Coronary artery (tissue), 2 donors: ENCODE results near the gene CPO.

ENCODE experiments used
- DNase-seq: peaks from one replicate; pipeline ENCODE4 v3.0.0-alpha.2; 2017; ENCODE audit warnings: low spot score
- H3K27ac ChIP-seq, 2 donors: fragments of 200-600 bp; sonication (generic); one replicate each; pipeline ENCODE4 v1.5.1; 2016 to 2019
- H3K4me3 ChIP-seq: fragments of 200-600 bp; sonication (generic); 2 replicates; pipeline ENCODE4 v1.5.1; 2016; ENCODE audit warnings: mild to moderate bottlenecking, moderate library complexity
- CTCF ChIP-seq: fragments of 200-600 bp; sonication (generic); IDR thresholded peaks from one replicate; pipeline ENCODE4 v1.5.1; 2019; ENCODE audit warnings: antibody characterized with exemption

CPO gene

GRCh38 chr2:206989311-206989710 lies 50.0 kb downstream of the CPO start:
- DNase-seq: no peak
- no peak overlapping the region for H3K4me3 ChIP-seq
- no peak overlapping the region for H3K27ac ChIP-seq
- peak; percentile 26 for TF ChIP-seq CTCF

GRCh38 chr2:206990360-206990759 lies 51.0 kb downstream of the CPO start:
- H3K4me3 ChIP-seq: no peak overlapping the region

GRCh38 chr2:206991070-206991469 lies 51.8 kb downstream of the CPO start:
- no peak overlapping the region for H3K27ac ChIP-seq
- no peak for DNase-seq
- no peak overlapping the region for H3K4me3 ChIP-seq
- TF ChIP-seq CTCF: no peak

More at GRCh38 chr2:206990360-206990759, 51.0 kb downstream of the CPO start:
- H3K27ac ChIP-seq: no peak overlapping the region
- no peak for TF ChIP-seq CTCF
- DNase-seq: no peak

- TF ChIP-seq CTCF: no peak
- no peak overlapping the region for H3K27ac ChIP-seq
Measured at GRCh38 chr2:206993396-206993911, 54.1 kb downstream of the CPO start.

GRCh38 chr2:206993964-206994363 lies 54.6 kb downstream of the CPO start:
- no peak for DNase-seq
- Histone ChIP-seq H3K27ac (no peak overlapping the region), H3K4me3 (no peak overlapping the region)
- no peak for TF ChIP-seq CTCF

More at GRCh38 chr2:206993396-206993911, 54.1 kb downstream of the CPO start:
- no peak overlapping the region for H3K4me3 ChIP-seq
- DNase-seq: no peak

- no peak overlapping the region for H3K27ac ChIP-seq
- no peak overlapping the region for H3K4me3 ChIP-seq
- no peak for DNase-seq
- TF ChIP-seq CTCF: no peak
Measured at GRCh38 chr2:206996556-206997065, 57.3 kb downstream of the CPO start.

GRCh38 chr2:207008105-207008990 lies 69.0 kb downstream of the CPO start:
- no peak overlapping the region for H3K27ac ChIP-seq
- no peak overlapping the region for H3K4me3 ChIP-seq
- TF ChIP-seq CTCF: no peak
- DNase-seq: no peak
